ENCODE measurements around the gene NEK6. TPM values are rescaled to one million over a fixed set of nuclear protein-coding genes. Genes with fewer than 3 reads are reported as not detected.

NEK6 gene
- total and polyA plus RNA-seq, 4 experiments from 2014 or later: 3.8 to 11.7 (median 8.5) TPM

GRCh38 chr9:124345751-124346281 is 88.1 kb downstream of the NEK6 start:
- Histone ChIP-seq H3K4me3 (ENCODE audit: low read length in 2 of 2) (no peak overlapping the region), H3K9me3 (ENCODE audit: control insufficient read depth in 1 of 2, low read length in 2 of 2) (no peaks in the 10 kb centered on the region), H3K4me1 (ENCODE audit: insufficient read depth, low read length) (no peaks in the 10 kb centered on the region), H3K27me3 (ENCODE audit: insufficient read depth, low read length) (no peaks in the 10 kb centered on the region), H3K36me3 (ENCODE audit: insufficient read depth, low read length) (peaks cover 16% of the 10 kb centered on the region), H3K27ac (ENCODE audit: low read depth, low read length) (no peak overlapping the region)
- POLR2A ChIA-PET (ENCODE audit: partially characterized antibody): no interaction called here
- peaks cover 9 to 48% of the 10 kb centered on the region in 2 donors for H3K36me3 Mint-ChIP-seq
- DNase-seq: no peak
- peak overlapping the region in 2 of 7 donors; percentile 24 to 51 for H3K27ac Mint-ChIP-seq
- no peaks in the 10 kb centered on the region for H3K27me3 Mint-ChIP-seq
- H3K9me3 Mint-ChIP-seq: peaks cover 0 to 2% (median 0%) of the 10 kb centered on the region in 8 donors
- CTCF ChIA-PET (ENCODE audit: partially characterized antibody): no interaction called here
- intact Hi-C loops (cut with micrococcal nuclease): no loop called here
- no peak overlapping the region for H3K4me3 Mint-ChIP-seq
- H3K4me1 Mint-ChIP-seq: peaks cover 0 to 4% (median 0%) of the 10 kb centered on the region in 4 donors

GRCh38 chr9:124346347-124347163 is 88.8 kb downstream of the NEK6 start:
- Mint-ChIP-seq H3K9me3 (peaks cover 0 to 2% (median 0%) of the 10 kb centered on the region in 8 donors), H3K36me3 (peaks cover 15 to 53% of the 10 kb centered on the region in 2 donors), H3K27me3 (no peaks in the 10 kb centered on the region), H3K4me3 (no peak overlapping the region), H3K4me1 (peaks cover 0 to 4% (median 0%) of the 10 kb centered on the region in 4 donors), H3K27ac (no peak overlapping the region)
- no peak for DNase-seq
- H3K9me3 ChIP-seq (ENCODE audit: control insufficient read depth in 1 of 2, low read length in 2 of 2): no peaks in the 10 kb centered on the region
- no peaks in the 10 kb centered on the region for H3K27me3 ChIP-seq (ENCODE audit: insufficient read depth, low read length)
- H3K4me3 ChIP-seq (ENCODE audit: low read length in 2 of 2): no peak overlapping the region
- H3K36me3 ChIP-seq (ENCODE audit: insufficient read depth, low read length): peaks cover 24% of the 10 kb centered on the region
- intact Hi-C loops (cut with micrococcal nuclease): no loop called here
- no peak overlapping the region for H3K27ac ChIP-seq (ENCODE audit: low read depth, low read length)
- ChIA-PET CTCF (ENCODE audit: partially characterized antibody) (no interaction called here), POLR2A (ENCODE audit: partially characterized antibody) (no interaction called here)
- H3K4me1 ChIP-seq (ENCODE audit: insufficient read depth, low read length): no peaks in the 10 kb centered on the region

GRCh38 chr9:124347206-124347967 is 89.6 kb downstream of the NEK6 start:
- POLR2A ChIA-PET (ENCODE audit: partially characterized antibody): no interaction called here
- H3K27ac Mint-ChIP-seq: peak overlapping the region in 1 of 7 donors; percentile 59

GRCh38 chr9:124347968-124348358 is 90.2 kb downstream of the NEK6 start:
- Histone ChIP-seq H3K4me3 (ENCODE audit: low read length in 2 of 2) (no peak overlapping the region), H3K27me3 (ENCODE audit: insufficient read depth, low read length) (no peaks in the 10 kb centered on the region), H3K4me1 (ENCODE audit: insufficient read depth, low read length) (no peaks in the 10 kb centered on the region), H3K36me3 (ENCODE audit: insufficient read depth, low read length) (peaks cover 32% of the 10 kb centered on the region), H3K27ac (ENCODE audit: low read depth, low read length) (no peak overlapping the region), H3K9me3 (ENCODE audit: control insufficient read depth in 1 of 2, low read length in 2 of 2) (no peaks in the 10 kb centered on the region)
- H3K36me3 Mint-ChIP-seq: peaks cover 28 to 63% of the 10 kb centered on the region in 2 donors
- H3K4me1 Mint-ChIP-seq: peaks cover 0 to 4% (median 0%) of the 10 kb centered on the region in 4 donors
- no peaks in the 10 kb centered on the region for H3K27me3 Mint-ChIP-seq
- ChIA-PET CTCF (ENCODE audit: partially characterized antibody) (interaction anchor here (1.4 kb wide), 1 partner anchor 29 kb away, joined by 3 read pairs; no protein-coding TSS in a partner anchor), POLR2A (ENCODE audit: partially characterized antibody) (no interaction called here)
- DNase-seq: no peak
- intact Hi-C loops (cut with micrococcal nuclease): no loop called here
- peaks cover 0 to 2% (median 0%) of the 10 kb centered on the region in 8 donors for H3K9me3 Mint-ChIP-seq
- H3K27ac Mint-ChIP-seq: peak overlapping the region in 1 of 7 donors; percentile 14
- H3K4me3 Mint-ChIP-seq: no peak overlapping the region

More at GRCh38 chr9:124347206-124347967, 89.6 kb downstream of the NEK6 start:
- peaks cover 23 to 59% of the 10 kb centered on the region in 2 donors for H3K36me3 Mint-ChIP-seq
- H3K4me3 ChIP-seq (ENCODE audit: low read length in 2 of 2): no peak overlapping the region
- no peaks in the 10 kb centered on the region for H3K27me3 Mint-ChIP-seq
- intact Hi-C loops (cut with micrococcal nuclease): no loop called here
- peaks cover 26% of the 10 kb centered on the region for H3K36me3 ChIP-seq (ENCODE audit: insufficient read depth, low read length)
- H3K27me3 ChIP-seq (ENCODE audit: insufficient read depth, low read length): no peaks in the 10 kb centered on the region
- CTCF ChIA-PET (ENCODE audit: partially characterized antibody): interaction anchor here (1.4 kb wide), 1 partner anchor 28 kb away, joined by 3 read pairs; no protein-coding TSS in a partner anchor
- H3K4me3 Mint-ChIP-seq: no peak overlapping the region
- H3K27ac ChIP-seq (ENCODE audit: low read depth, low read length): no peak overlapping the region
- H3K4me1 ChIP-seq (ENCODE audit: insufficient read depth, low read length): no peaks in the 10 kb centered on the region
- no peak for DNase-seq
- H3K9me3 ChIP-seq (ENCODE audit: control insufficient read depth in 1 of 2, low read length in 2 of 2): no peaks in the 10 kb centered on the region
- peaks cover 0 to 2% (median 0%) of the 10 kb centered on the region in 8 donors for H3K9me3 Mint-ChIP-seq
- H3K4me1 Mint-ChIP-seq: peaks cover 0 to 4% (median 0%) of the 10 kb centered on the region in 4 donors

- POLR2A ChIA-PET (ENCODE audit: partially characterized antibody): no interaction called here
- intact Hi-C loops (cut with micrococcal nuclease): no loop called here
- no peak for DNase-seq
- H3K36me3 Mint-ChIP-seq: peaks cover 29 to 66% of the 10 kb centered on the region in 2 donors
- peaks cover 0 to 2% (median 0%) of the 10 kb centered on the region in 8 donors for H3K9me3 Mint-ChIP-seq
- CTCF ChIA-PET (ENCODE audit: partially characterized antibody): interaction anchor here (1.4 kb wide), 1 partner anchor 29 kb away, joined by 3 read pairs; no protein-coding TSS in a partner anchor
- no peak overlapping the region for H3K4me3 ChIP-seq (ENCODE audit: low read length in 2 of 2)
- H3K27ac ChIP-seq (ENCODE audit: low read depth, low read length): no peak overlapping the region
- peaks cover 0 to 4% (median 0%) of the 10 kb centered on the region in 4 donors for H3K4me1 Mint-ChIP-seq
- H3K27me3 Mint-ChIP-seq: no peaks in the 10 kb centered on the region
- no peak overlapping the region for H3K4me3 Mint-ChIP-seq
- H3K36me3 ChIP-seq (ENCODE audit: insufficient read depth, low read length): peaks cover 36% of the 10 kb centered on the region
- H3K27ac Mint-ChIP-seq: peak overlapping the region in 2 of 7 donors; percentile 14 to 56
- H3K4me1 ChIP-seq (ENCODE audit: insufficient read depth, low read length): no peaks in the 10 kb centered on the region
- no peaks in the 10 kb centered on the region for H3K9me3 ChIP-seq (ENCODE audit: control insufficient read depth in 1 of 2, low read length in 2 of 2)
- no peaks in the 10 kb centered on the region for H3K27me3 ChIP-seq (ENCODE audit: insufficient read depth, low read length)
Observed at GRCh38 chr9:124348363-124348762, 90.6 kb downstream of the NEK6 start.

GRCh38 chr9:124348831-124349230 is 91.1 kb downstream of the NEK6 start:
- H3K4me1 ChIP-seq (ENCODE audit: insufficient read depth, low read length): no peaks in the 10 kb centered on the region
- peaks cover 34 to 71% of the 10 kb centered on the region in 2 donors for H3K36me3 Mint-ChIP-seq
- no peaks in the 10 kb centered on the region for H3K27me3 ChIP-seq (ENCODE audit: insufficient read depth, low read length)
- H3K36me3 ChIP-seq (ENCODE audit: insufficient read depth, low read length): peaks cover 41% of the 10 kb centered on the region
- ChIA-PET CTCF (ENCODE audit: partially characterized antibody) (interaction anchor here (0.6 kb wide), 1 partner anchor 946 kb away, joined by 3 read pairs; no protein-coding TSS in a partner anchor), POLR2A (ENCODE audit: partially characterized antibody) (no interaction called here)
- peaks cover 0 to 2% (median 0%) of the 10 kb centered on the region in 8 donors for H3K9me3 Mint-ChIP-seq
- no peak overlapping the region for H3K4me3 ChIP-seq (ENCODE audit: low read length in 2 of 2)
- H3K4me3 Mint-ChIP-seq: no peak overlapping the region
- no peak for DNase-seq
- H3K27ac ChIP-seq (ENCODE audit: low read depth, low read length): no peak overlapping the region
- H3K27ac Mint-ChIP-seq: no peak overlapping the region
- no peaks in the 10 kb centered on the region for H3K9me3 ChIP-seq (ENCODE audit: control insufficient read depth in 1 of 2, low read length in 2 of 2)
- no peaks in the 10 kb centered on the region for H3K27me3 Mint-ChIP-seq
- intact Hi-C loops (cut with micrococcal nuclease): no loop called here
- H3K4me1 Mint-ChIP-seq: peaks cover 0 to 4% (median 0%) of the 10 kb centered on the region in 4 donors

- Histone ChIP-seq H3K4me3 (ENCODE audit: low read length in 2 of 2) (no peak overlapping the region), H3K27ac (ENCODE audit: low read depth, low read length) (no peak overlapping the region), H3K9me3 (ENCODE audit: control insufficient read depth in 1 of 2, low read length in 2 of 2) (no peaks in the 10 kb centered on the region), H3K36me3 (ENCODE audit: insufficient read depth, low read length) (peaks cover 45% of the 10 kb centered on the region), H3K27me3 (ENCODE audit: insufficient read depth, low read length) (no peaks in the 10 kb centered on the region), H3K4me1 (ENCODE audit: insufficient read depth, low read length) (no peaks in the 10 kb centered on the region)
- Mint-ChIP-seq H3K36me3 (peaks cover 36 to 72% of the 10 kb centered on the region in 2 donors), H3K4me1 (no peaks in the 10 kb centered on the region), H3K9me3 (no peaks in the 10 kb centered on the region), H3K4me3 (no peak overlapping the region), H3K27me3 (no peaks in the 10 kb centered on the region), H3K27ac (peak overlapping the region in 1 of 7 donors; percentile 29)
- intact Hi-C loops (cut with micrococcal nuclease): no loop called here
- POLR2A ChIA-PET (ENCODE audit: partially characterized antibody): no interaction called here
- CTCF ChIA-PET (ENCODE audit: partially characterized antibody): interaction anchor here (0.6 kb wide), 1 partner anchor 945 kb away, joined by 3 read pairs; no protein-coding TSS in a partner anchor
- DNase-seq: no peak
Observed at GRCh38 chr9:124349267-124349666, 91.5 kb downstream of the NEK6 start.

Measured in CD4-positive, alpha-beta memory T cell (primary cell).